OCI-LY3 (cell line): ENCODE results near the gene LRP5.
A peak's percentile ranks its signal among the peaks of the same experiment; 100 is the strongest.

Source experiments
- H2AFZ ChIP-seq: fragments of 200-600, 300-600 bp; shearing (Covaris generic); 2 replicates; pipeline ENCODE4 v1.6.0; 2014; ENCODE audit warnings: antibody characterized with exemption, low read depth, low read length
- H3K27ac ChIP-seq: fragments of 200-600, 300-600 bp; sonication (generic); 2 replicates; pipeline ENCODE4 v1.5.1; 2014; ENCODE audit warnings: mild to moderate bottlenecking, low read length, moderate library complexity, mixed read lengths
- H3K27me3 ChIP-seq: fragments of 200-600, 300-600 bp; sonication (generic); 2 replicates; pipeline ENCODE4 v1.6.1; 2014; ENCODE audit warnings: low read depth, low read length, mixed read lengths
- H3K36me3 ChIP-seq: fragments of 200-600, 300-600 bp; sonication (generic); replicated peaks from 2 replicates; pipeline ENCODE3; 2014; ENCODE audit warnings: low read depth, low read length, mixed read lengths
- H3K4me1 ChIP-seq: fragments of 300-600, 200-600 bp; sonication (generic); 2 replicates; pipeline ENCODE4 v1.6.1; 2014; ENCODE audit warnings: low read length, mixed read lengths
- H3K4me2 ChIP-seq: fragments of 200-600, 300-600 bp; sonication (generic); 2 replicates; pipeline ENCODE4 v1.6.1; 2014; ENCODE audit warnings: low read length, mixed read lengths
- H3K4me3 ChIP-seq: fragments of 300-600, 200-600 bp; sonication (generic); 2 replicates; pipeline ENCODE4 v1.5.1; 2014; ENCODE audit warnings: antibody characterized with exemption, mild to moderate bottlenecking, low read length, moderate library complexity
- H3K79me2 ChIP-seq: fragments of 300-600, 200-600 bp; shearing (Covaris generic); 2 replicates; pipeline ENCODE4 v1.6.1; 2014; ENCODE audit warnings: mild to moderate bottlenecking, low read length, mixed read lengths
- H3K9ac ChIP-seq: fragments of 300-600, 200-600 bp; shearing (Covaris generic); 2 replicates; pipeline ENCODE4 v1.6.0; 2014; ENCODE audit warnings: mild to moderate bottlenecking, low read length, moderate library complexity
- H3K9me3 ChIP-seq: fragments of 200-600, 300-600 bp; shearing (Covaris generic); 2 replicates; pipeline ENCODE4 v1.6.1; 2014; ENCODE audit warnings: low read length, mixed read lengths; ENCODE audit not compliant: insufficient read depth
- H4K20me1 ChIP-seq: fragments of 200-600, 300-600 bp; sonication (generic); 2 replicates; pipeline ENCODE4 v1.6.1; 2016; ENCODE audit warnings: low read length, mixed read lengths; ENCODE audit not compliant: insufficient read depth
- CTCF ChIP-seq: fragments of 200-600, 300-600 bp; sonication (generic); IDR thresholded peaks from 2 replicates; pipeline ENCODE4 v1.5.1; 2014; ENCODE audit warnings: antibody characterized with exemption, low read length, low read depth
- EZH2phosphoT487 ChIP-seq: fragments of 200-600 bp; shearing (Covaris generic); IDR thresholded peaks from 2 replicates; pipeline ENCODE4 v1.6.1; 2018; ENCODE audit warnings: antibody characterized with exemption, mixed run types, low read depth

Gene LRP5

GRCh38 chr11:68369756-68370155 is 57.4 kb downstream of the LRP5 start:
- Histone ChIP-seq H3K4me2 (peak overlapping the region; percentile 92), H3K4me1 (peaks cover 61% of the 10 kb centered on the region), H3K27me3 (no peaks in the 10 kb centered on the region), H3K27ac (peak overlapping the region; percentile 94), H3K4me3 (peak overlapping the region; percentile 49), H3K79me2 (peaks cover 13% of the 10 kb centered on the region), H4K20me1 (no peaks in the 10 kb centered on the region), H3K9ac (peak overlapping the region; percentile 64; the same call in 1 of the 2 replicates), H3K36me3 (peaks cover 17% of the 10 kb centered on the region), H3K9me3 (no peaks in the 10 kb centered on the region), H2AFZ (no peak overlapping the region)
- no peak for TF ChIP-seq CTCF
- no peak for TF ChIP-seq EZH2phosphoT487

DNA sequence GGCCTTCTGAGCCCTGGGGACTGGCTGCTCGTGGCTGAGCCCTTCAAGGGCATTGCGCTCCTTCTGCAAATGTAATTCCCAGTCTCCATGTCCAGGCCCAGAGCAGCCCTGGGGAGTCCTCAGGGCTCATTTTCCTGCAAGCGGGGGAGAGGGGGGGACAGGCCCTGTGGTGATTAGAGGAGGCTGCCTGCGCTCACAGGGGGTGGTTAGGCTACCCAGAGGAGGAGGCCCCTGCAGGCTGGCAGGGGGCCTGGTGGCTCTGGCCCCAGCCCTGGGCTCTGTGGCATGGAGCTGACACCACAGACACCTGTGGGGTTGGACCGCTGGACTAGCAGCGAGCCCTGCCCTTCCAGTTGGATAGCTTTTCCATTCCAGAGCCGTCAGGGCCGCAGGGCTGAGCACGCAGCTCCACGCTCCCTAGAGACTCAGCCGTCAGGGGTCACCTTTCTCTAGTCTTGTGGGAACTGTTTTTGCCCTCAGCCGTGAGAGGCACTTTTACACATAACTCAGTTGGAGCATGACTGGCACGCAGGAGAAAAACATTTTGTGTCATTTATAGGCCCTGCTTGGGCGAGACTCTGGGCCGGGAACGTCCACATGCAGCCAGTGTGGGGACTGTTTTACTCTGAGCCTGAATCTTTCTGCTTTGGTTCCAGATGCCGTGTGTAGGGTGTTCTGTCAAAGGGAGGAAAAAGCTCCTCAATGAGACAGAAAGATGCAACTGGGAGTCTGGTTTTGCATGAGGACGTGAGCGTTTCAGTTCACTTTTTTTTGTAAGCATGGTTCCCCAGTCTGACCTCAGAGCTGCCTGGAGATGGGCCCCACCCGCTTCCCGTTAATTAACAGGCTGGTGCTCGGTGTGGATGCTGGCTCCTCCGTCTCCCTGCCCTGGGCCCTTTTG is 58.1 kb downstream of the LRP5 start:
- peaks cover 13% of the 10 kb centered on the region for H3K79me2 ChIP-seq
- no peak overlapping the region for H2AFZ ChIP-seq
- H3K4me3 ChIP-seq: peak overlapping the region; percentile 68
- peak overlapping the region; percentile 94 for H3K27ac ChIP-seq
- peak overlapping the region; percentile 92 for H3K4me2 ChIP-seq
- H3K27me3 ChIP-seq: no peaks in the 10 kb centered on the region
- no peaks in the 10 kb centered on the region for H3K9me3 ChIP-seq
- no peak for TF ChIP-seq EZH2phosphoT487
- TF ChIP-seq CTCF: no peak
- H4K20me1 ChIP-seq: no peaks in the 10 kb centered on the region
- H3K36me3 ChIP-seq: peaks cover 17% of the 10 kb centered on the region
- H3K9ac ChIP-seq: peak overlapping the region; percentile 82
- peaks cover 54% of the 10 kb centered on the region for H3K4me1 ChIP-seq

DNA sequence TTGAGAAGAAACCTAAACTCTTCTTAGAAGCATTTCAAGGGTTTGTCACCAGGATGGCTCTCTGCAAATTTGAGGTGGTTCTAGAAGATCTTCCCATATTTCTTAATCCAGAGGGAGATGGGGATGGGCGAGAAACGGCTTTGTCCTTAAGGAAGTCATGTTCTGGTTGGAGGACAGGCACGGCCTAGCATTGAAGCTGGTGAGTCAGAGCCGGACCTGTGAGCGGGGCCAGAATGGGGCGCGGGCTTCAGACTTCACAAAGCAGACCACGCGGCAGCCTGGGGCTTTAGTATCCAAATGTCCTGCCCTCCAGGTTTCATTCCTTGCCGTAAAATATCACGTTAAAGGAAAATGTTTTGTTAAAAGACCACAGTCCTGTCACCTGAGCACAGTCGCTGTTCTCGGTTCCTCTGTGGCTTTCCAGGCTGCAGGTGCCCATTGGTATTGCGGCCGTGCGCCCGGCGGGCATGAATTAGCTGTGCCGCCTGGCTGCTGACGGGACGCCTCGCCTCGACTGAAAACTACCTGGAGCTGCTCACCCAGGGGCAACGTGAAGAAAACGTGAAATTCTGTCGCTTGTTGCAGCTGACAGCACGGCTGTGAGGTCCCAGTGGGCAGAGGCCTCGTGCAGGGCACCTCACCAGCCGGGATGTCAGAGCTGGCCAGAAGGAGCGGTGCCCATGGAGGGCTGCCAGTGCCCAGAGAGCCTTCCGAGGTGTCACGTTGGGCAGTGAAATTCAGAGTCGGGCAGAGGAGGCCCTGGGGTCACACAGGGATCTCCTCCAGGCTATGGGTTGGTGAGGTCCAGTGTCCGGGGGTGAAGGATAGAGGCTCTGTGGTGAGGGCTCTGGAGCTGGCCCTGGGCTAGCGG is 59.0 kb downstream of the LRP5 start:
- Histone ChIP-seq H3K4me3 (peak overlapping the region; percentile 68), H3K4me2 (peak overlapping the region; percentile 92), H3K27me3 (no peaks in the 10 kb centered on the region), H4K20me1 (no peaks in the 10 kb centered on the region), H3K9me3 (no peaks in the 10 kb centered on the region), H2AFZ (no peak overlapping the region), H3K9ac (peak overlapping the region; percentile 82), H3K4me1 (peaks cover 46% of the 10 kb centered on the region), H3K79me2 (peaks cover 13% of the 10 kb centered on the region), H3K36me3 (peaks cover 16% of the 10 kb centered on the region), H3K27ac (peak overlapping the region; percentile 94)
- TF ChIP-seq EZH2phosphoT487 (no peak), CTCF (no peak)

DNA sequence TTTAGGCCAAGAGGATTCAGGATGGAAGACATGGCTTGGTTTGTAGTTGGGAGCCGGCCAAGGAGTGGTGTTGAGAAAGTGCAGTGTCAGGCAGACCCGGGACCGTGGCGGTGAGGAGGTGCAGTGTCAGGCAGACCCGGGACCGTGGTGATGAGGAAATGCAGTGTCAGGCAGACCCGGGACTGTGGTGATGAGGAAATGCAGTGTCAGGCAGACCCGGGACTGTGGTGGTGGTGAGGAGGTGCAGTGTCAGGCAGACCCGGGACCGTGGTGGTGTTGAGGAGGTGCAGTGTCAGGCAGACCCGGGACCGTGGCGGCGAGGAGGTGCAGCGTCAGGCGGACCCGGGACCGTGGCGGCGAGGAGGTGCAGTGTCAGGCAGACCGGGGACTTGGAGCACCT is 59.7 kb downstream of the LRP5 start:
- Histone ChIP-seq H3K4me1 (peaks cover 46% of the 10 kb centered on the region), H3K9me3 (no peaks in the 10 kb centered on the region), H3K9ac (peak overlapping the region; percentile 82; the same call in 1 of the 2 replicates), H3K4me3 (peak overlapping the region; percentile 68; the same call in 1 of the 2 replicates), H4K20me1 (no peaks in the 10 kb centered on the region), H2AFZ (no peak overlapping the region), H3K27me3 (no peaks in the 10 kb centered on the region), H3K4me2 (peak overlapping the region; percentile 92), H3K27ac (peak overlapping the region; percentile 94), H3K79me2 (peaks cover 13% of the 10 kb centered on the region), H3K36me3 (peaks cover 13% of the 10 kb centered on the region)
- no peak for TF ChIP-seq CTCF
- no peak for TF ChIP-seq EZH2phosphoT487
